AG10803 (cell line): ENCODE results near the gene H6PD.

Experiments used
- DNase-seq: peaks from one replicate; pipeline ENCODE4 v3.0.0; 2010; ENCODE audit warnings: low read depth
- H3K4me3 ChIP-seq: 2 replicates; pipeline ENCODE4 v1.5.1; 2011; ENCODE audit warnings: mild to moderate bottlenecking, low read length, control low read depth
- CTCF ChIP-seq: conservative IDR thresholded peaks from 2 replicates; pipeline ENCODE4 v1.5.1; 2011; ENCODE audit warnings: mild to moderate bottlenecking, low read length, control low read depth, inconsistent platforms

H6PD gene

GRCh38 chr1:9233241-9233941 is 1.2 kb upstream of the H6PD start:
- DNase-seq: peak; percentile 96
- H3K4me3 ChIP-seq: no peak overlapping the region
- no peak; the same call in 1 of the 2 replicates for TF ChIP-seq CTCF

- TF ChIP-seq CTCF: no peak
- DNase-seq: no peak
Measured at GRCh38 chr1:9233942-9234222, 692 bp upstream of the H6PD start.

GRCh38 chr1:9235096-9235459 is 504 bp downstream of the H6PD start:
- no peak for TF ChIP-seq CTCF
- peak overlapping the region; percentile 77 for H3K4me3 ChIP-seq
- peak; percentile 67 for DNase-seq

More at GRCh38 chr1:9233942-9234222, 692 bp upstream of the H6PD start:
- peak overlapping the region; percentile 64 for H3K4me3 ChIP-seq

DNA sequence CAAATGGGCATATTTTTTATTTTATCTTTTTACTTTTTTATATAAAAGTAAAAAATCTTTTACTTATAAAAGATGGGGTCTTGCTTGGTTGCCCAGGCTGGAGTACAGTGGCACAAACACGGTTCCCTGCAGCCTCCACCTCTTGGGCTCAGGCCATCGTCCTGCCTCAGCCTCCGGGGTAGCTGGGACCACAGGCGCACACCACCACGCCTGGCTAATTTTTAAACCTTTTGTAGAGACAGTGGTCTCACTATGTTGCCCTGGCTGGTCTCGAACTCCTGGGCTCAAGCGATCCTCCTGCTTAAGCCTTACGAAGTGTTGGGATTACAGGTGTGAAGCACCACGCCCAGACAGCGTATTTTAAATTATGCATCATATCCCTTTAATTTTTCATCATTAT is 986 bp downstream of the H6PD start:
- TF ChIP-seq CTCF: no peak
- DNase-seq: no peak
- peak overlapping the region; percentile 77 for H3K4me3 ChIP-seq

GRCh38 chr1:9238134-9238533 is 3.6 kb downstream of the H6PD start:
- no peak for DNase-seq
- TF ChIP-seq CTCF: no peak
- H3K4me3 ChIP-seq: no peak overlapping the region

GRCh38 chr1:9238550-9238949 is 4.0 kb downstream of the H6PD start:
- H3K4me3 ChIP-seq: no peak overlapping the region
- no peak for DNase-seq

More at GRCh38 chr1:9238550-9238949, 4.0 kb downstream of the H6PD start:
- TF ChIP-seq CTCF: no peak
